HG02642 (cell line): Measurements from ENCODE around the gene RAET1G.

Source experiments
- ATAC-seq: cut with Tn5 transposase; IDR thresholded peaks from one replicate; pipeline ENCODE4 v1.9.1; 2021; ENCODE audit warnings: mild to moderate bottlenecking; ENCODE audit not compliant: unreplicated experiment, poor library complexity

Gene RAET1G

DNA sequence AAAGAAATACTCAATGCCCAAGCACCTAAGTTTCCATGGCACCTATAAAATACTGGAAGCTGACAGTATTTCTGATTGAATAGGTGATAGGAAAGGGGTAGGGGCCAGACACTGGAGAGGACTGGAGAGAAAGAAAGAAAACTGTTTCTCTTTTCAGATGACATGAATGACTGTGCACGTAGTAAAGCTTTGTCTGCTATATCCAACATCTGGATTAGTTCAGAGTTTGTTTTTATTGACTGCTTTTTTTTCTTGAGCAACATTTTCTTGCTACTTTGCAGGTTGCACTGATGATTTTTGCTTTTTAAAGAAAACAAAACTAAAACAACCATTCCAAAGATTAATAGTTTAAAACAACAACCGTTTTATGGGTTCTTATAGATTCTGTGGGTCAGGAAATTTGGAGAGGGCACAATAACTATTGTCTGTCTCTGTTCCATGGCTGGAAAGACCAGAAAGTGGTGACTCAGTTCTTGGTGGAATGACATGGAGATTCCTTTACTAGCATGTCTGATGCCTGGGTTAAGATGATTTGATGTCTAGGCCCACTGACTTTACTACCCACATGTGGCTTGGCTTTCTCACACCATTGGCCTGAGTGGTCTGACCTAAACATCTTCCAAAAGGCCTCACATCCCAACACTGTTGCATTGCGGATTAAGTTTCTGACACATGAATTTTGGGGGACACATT is 46.5 kb downstream of the RAET1G start:
- no peak for ATAC-seq

DNA sequence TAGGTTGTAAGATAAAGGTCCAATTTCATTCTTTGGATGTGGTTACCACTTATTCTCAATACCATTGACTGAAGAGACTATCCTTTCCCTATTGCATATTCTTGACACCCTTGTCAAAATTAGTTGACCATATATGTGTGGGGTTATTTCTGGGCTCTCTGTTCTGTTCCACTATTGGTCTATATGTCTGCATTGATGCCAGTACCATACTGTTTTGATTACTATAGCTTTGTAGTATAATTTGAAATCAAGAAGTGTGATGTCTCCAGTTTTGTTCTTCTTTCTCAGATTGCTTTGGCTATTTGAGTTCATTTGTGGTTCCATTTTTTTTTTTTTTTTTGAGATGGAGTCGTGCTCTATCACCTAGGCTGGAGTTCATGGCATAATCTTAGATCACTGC is 50.7 kb downstream of the RAET1G start:
- no peak for ATAC-seq

GRCh38 chr6:149871182-149871581 is 51.7 kb downstream of the RAET1G start:
- no peak for ATAC-seq

DNA sequence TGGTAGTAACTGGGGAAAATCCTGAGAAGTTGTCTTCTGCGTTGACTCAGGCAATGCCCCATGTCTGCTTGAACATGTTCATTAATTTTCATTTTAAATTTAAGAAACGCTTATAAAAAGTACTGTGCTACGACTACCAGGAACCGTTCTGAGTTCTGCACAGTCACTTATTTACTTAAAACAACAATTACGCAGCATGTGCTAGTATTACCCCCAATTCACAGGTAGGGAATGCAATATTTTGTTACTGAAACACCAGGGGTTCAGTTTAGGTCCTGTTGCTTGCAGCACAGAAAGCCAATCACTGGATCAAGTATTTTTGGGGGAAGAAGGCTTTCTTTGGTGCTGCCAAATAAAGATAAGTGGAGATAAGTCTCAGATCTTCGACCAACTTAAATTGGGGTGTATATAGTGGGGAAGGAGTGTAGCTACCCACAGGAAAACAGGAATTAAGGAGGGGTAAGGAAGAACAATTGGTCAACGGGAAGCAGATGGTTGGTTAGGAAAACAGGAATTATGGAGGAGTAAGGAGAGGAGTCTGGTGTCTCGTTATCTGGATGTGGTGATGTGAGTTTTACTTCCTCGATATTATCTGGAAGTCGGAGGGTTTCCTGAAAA is 53.5 kb downstream of the RAET1G start:
- ATAC-seq = no peak

- no peak for ATAC-seq
Observed at GRCh38 chr6:149867876-149868640, 54.9 kb downstream of the RAET1G start.
